Body of pancreas (tissue), 4 donors: ENCODE data around the gene ADGRG7. TPM values are rescaled to one million over a fixed set of nuclear protein-coding genes. Genes with fewer than 3 reads are reported as not detected.

ENCODE experiments used
- ATAC-seq: fragments of 150-250 bp; one replicate; pipeline ENCODE4 v1.9.1; 2016
- DNase-seq, 4 donors: peaks; one replicate each; pipeline ENCODE4 v3.0.0-alpha.2; 2019
- H3K27ac ChIP-seq, 4 donors: fragments of 200-600 bp; sonication (generic); 1 replicate in 3 of 4; 2 replicates in 1 of 4; pipeline versions ENCODE4 v1.5.1 to v1.6.1; 2016 to 2019; ENCODE audit warnings: mild to moderate bottlenecking in 1 of 4, mixed read lengths in 1 of 4, moderate library complexity in 1 of 4
- H3K27me3 ChIP-seq, 2 donors: fragments of 200-600 bp; sonication (generic); one replicate each; pipeline ENCODE4 v1.6.0; 2016; ENCODE audit warnings: mild to moderate bottlenecking in 1 of 2
- H3K36me3 ChIP-seq, 2 donors: fragments of 200-600 bp; sonication (generic); replicated peaks in 1 of 2; 2 replicates each; pipeline ENCODE4 v1.5.1; 2016; ENCODE audit warnings: low read depth in 2 of 2; ENCODE audit not compliant: insufficient read depth in 1 of 2
- H3K4me1 ChIP-seq: fragments of 200-600 bp; sonication (generic); one replicate; pipeline ENCODE4 v1.6.0; 2016
- H3K4me3 ChIP-seq, 2 donors: fragments of 200-600 bp; sonication (generic); 1 replicate in 1 of 2; 2 replicates in 1 of 2; pipeline ENCODE4 v1.5.1; 2016 to 2019
- H3K9me3 ChIP-seq, 3 donors: fragments of 200-600 bp; sonication (generic); 1 replicate in 2 of 3; 2 replicates in 1 of 3; pipeline ENCODE4 v1.5.1; 2016
- CTCF ChIP-seq, 7 experiments: fragments of 450-650 bp in 4 of 7; fragments of 200-600 bp in 3 of 7; sonication (generic) in 3 of 7; IDR thresholded peaks; one replicate each; pipeline ENCODE4 v1.5.1; 2016 to 2019; ENCODE audit warnings: antibody characterized with exemption in 7 of 7
- POLR2A ChIP-seq, 3 donors: fragments of 450-650 bp; IDR thresholded peaks; one replicate each; pipeline ENCODE4 v1.6.1; 2016; ENCODE audit warnings: antibody characterized with exemption in 3 of 3, mild to moderate bottlenecking in 2 of 3
- WGBS, 2 donors: methylation state at CpG; one replicate each; pipeline ENCODE4 v1.1.5; 2017; 5-methylcytosine and 5-hydroxymethylcytosine counted together
- intact Hi-C: fragments of 100-400 bp; cut with DNase I; formaldehyde crosslinking; loops from one replicate; pipeline ENCODE4 v1.15.1; 2023
- total RNA-seq, 2 donors: library from RNA; depleted of rRNA; stranded (reverse); fragments of >200 nt; gene quantifications; one replicate each; pipeline ENCODE4 v1.1.0, GENCODE V29; 2016

ADGRG7 gene
- total RNA-seq, 2 donors from 2014 or later: not detected

DNA sequence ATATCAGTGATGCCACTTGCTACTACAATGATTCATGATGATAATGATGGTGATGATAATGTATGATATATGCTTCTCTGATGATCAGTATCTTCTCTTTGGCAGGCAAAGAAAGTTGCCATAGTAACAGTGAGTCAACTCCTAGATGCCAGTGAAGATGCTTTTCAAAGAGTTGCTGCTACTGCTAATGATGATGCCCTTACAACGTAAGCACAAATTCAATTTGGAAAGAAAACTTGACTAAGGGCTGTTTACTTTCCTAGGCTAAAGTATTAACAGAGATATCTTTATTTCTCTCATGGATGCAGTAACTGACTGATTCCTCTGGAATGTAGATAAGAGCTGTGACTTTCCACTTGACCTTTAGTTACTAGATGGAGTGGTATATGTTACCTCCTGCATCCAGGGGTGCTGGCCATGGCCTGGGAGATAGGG, 27.8 kb downstream of the ADGRG7 start:
- no peaks in the 10 kb centered on the region for H3K9me3 ChIP-seq
- WGBS, 2 donors: 24 to 45% methylated on average over 1 of the region's 1 CpG
- ATAC-seq (no peak), DNase-seq (no peak)
- TF ChIP-seq POLR2A (IDR thresholded peaks at IDR 0.05): no peak
- no peak for TF ChIP-seq CTCF (IDR thresholded peaks at IDR 0.05)
- no peak overlapping the region for H3K27ac ChIP-seq
- no peaks in the 10 kb centered on the region for H3K36me3 ChIP-seq
- peaks cover 3% of the 10 kb centered on the region for H3K4me1 ChIP-seq
- no peak overlapping the region for H3K4me3 ChIP-seq
- no peaks in the 10 kb centered on the region for H3K27me3 ChIP-seq
- intact Hi-C loops: no loop called here

DNA sequence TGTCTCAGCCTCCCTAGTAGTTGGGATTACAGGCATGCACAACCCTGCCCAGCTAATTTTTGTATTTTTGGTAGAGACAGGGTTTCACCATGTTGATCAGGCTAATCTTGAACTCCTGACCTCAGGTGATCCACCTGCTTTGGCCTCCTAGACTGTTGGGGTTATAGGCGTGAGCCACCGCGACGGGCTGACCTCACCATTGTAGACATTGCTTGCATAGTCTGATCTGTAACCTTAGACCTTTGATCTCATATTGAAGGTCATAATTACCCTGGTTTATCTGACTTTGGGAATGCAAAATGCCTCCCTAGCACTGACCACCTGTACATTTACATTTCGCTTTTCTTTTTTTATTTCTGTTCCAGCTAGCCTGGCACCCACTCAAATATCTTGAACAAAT, 31.2 kb downstream of the ADGRG7 start:
- WGBS, 2 donors: 97% methylated on average over 5 of the region's 5 CpGs
- TF ChIP-seq POLR2A (IDR thresholded peaks at IDR 0.05): no peak
- TF ChIP-seq CTCF (IDR thresholded peaks at IDR 0.05): no peak
- Histone ChIP-seq H3K27ac (peak overlapping the region in 2 of 4 donors; percentile 6 to 38), H3K4me3 (no peak overlapping the region), H3K36me3 (no peaks in the 10 kb centered on the region), H3K4me1 (no peaks in the 10 kb centered on the region), H3K9me3 (no peaks in the 10 kb centered on the region), H3K27me3 (no peaks in the 10 kb centered on the region)
- ATAC-seq: no peak
- DNase-seq: no peak
- intact Hi-C loops: no loop called here

DNA sequence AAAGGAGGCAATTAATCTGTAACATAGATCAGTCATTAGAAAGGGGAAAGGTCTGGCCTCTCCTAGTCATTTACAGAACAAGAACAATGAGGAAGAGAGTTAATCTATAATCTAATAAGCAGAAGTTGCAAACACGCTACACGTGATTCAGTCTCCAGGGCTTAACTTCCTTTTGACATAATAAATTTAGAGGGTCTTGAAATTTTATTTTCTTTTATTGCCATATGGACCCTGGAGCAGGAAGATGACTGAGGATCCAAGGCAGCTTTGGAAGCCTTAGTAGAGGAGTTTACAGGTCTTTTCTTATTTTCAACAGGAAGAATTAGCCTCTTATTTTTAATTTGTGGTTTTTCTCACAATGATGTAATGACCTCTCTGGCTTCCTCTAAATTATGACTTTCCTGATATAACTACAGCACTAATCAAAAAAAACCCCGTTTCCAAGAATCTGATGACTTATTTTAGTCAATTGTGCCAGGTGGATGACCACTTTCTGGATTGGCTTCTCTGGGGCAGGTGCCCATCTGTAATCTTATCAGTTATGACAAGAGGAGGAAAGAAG, 32.2 kb downstream of the ADGRG7 start:
- H3K36me3 ChIP-seq: no peaks in the 10 kb centered on the region
- 31 to 43% methylated on average over 3 of the region's 3 CpGs for WGBS, 2 donors
- H3K27me3 ChIP-seq: no peaks in the 10 kb centered on the region
- H3K9me3 ChIP-seq: no peaks in the 10 kb centered on the region
- H3K27ac ChIP-seq: peak overlapping the region in 2 of 4 donors; percentile 6 to 38
- ATAC-seq: no peak
- intact Hi-C loops: no loop called here
- TF ChIP-seq CTCF (IDR thresholded peaks at IDR 0.05): no peak
- no peak for TF ChIP-seq POLR2A (IDR thresholded peaks at IDR 0.05)
- no peak overlapping the region for H3K4me3 ChIP-seq
- H3K4me1 ChIP-seq: no peaks in the 10 kb centered on the region
- DNase-seq: no peak

DNA sequence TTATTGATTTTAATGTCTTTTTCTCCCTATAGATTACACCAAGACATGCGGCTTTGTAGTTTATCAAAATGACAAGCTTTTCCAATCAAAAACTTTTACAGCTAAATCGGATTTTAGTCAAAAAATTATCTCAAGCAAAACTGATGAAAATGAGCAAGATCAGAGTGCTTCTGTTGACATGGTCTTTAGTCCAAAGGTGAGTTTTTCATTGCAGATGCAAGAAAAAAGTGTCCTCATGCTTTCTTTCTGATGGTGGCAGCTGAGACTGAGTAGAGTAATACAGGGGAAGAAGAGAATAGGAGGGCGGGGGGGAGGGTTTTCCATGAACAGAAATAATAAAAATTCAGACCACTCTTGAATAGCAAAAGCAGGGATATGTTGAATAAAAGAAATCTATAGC, 36.5 kb downstream of the ADGRG7 start:
- Histone ChIP-seq H3K27me3 (no peaks in the 10 kb centered on the region), H3K9me3 (no peaks in the 10 kb centered on the region), H3K27ac (no peak overlapping the region), H3K4me1 (no peaks in the 10 kb centered on the region), H3K36me3 (no peaks in the 10 kb centered on the region), H3K4me3 (no peak overlapping the region)
- no peak for DNase-seq
- intact Hi-C loops: no loop called here
- 50 to 52% methylated on average over 3 of the region's 3 CpGs for WGBS, 2 donors
- ATAC-seq: no peak
- TF ChIP-seq CTCF (IDR thresholded peaks at IDR 0.05) (no peak), POLR2A (IDR thresholded peaks at IDR 0.05) (no peak)

- no peak for DNase-seq
- TF ChIP-seq CTCF (IDR thresholded peaks at IDR 0.05) (no peak), POLR2A (IDR thresholded peaks at IDR 0.05) (no peak)
- Histone ChIP-seq H3K4me3 (no peak overlapping the region), H3K27ac (no peak overlapping the region), H3K4me1 (no peaks in the 10 kb centered on the region), H3K27me3 (no peaks in the 10 kb centered on the region), H3K9me3 (no peaks in the 10 kb centered on the region), H3K36me3 (no peaks in the 10 kb centered on the region)
- intact Hi-C loops: no loop called here
- 57 to 62% methylated on average over 3 of the region's 3 CpGs for WGBS, 2 donors
- no peak for ATAC-seq
Observed at GRCh38 chr3:100647171-100647570, 37.8 kb downstream of the ADGRG7 start.
